Activated CD4-positive, CD25-positive, alpha-beta regulatory T cell treated with anti-CD3 and anti-CD28 coated beads, Interleukin-2, amount 50 U/mL, for 24 hours (primary cell): Measurements from ENCODE around the gene GLRX3.
A peak's percentile ranks its signal among the peaks of the same experiment; 100 is the strongest.
"Not testable (repeated sequence)": the region's sequence is repeated elsewhere in the genome, so short reads cannot be mapped to it uniquely, and the experiment has no call there.

Experiments used
- ATAC-seq, 2 donors: fragments of 150-1000 bp; cut with Tn5 transposase; one replicate each; pipeline ENCODE4 v1.10.0; 2021; ENCODE audit warnings: mild to moderate bottlenecking in 1 of 2, moderate library complexity in 1 of 2

Gene GLRX3

GRCh38 chr10:130136226-130137089 is at the start of gene GLRX3:
Gene GLRX3, plus strand, starts transcription at chr10:130136391. Its CDS starts 30 bp downstream, at chr10:130136421.
- peak; percentile 81 to 83 for ATAC-seq

GRCh38 chr10:130090565-130090964 is 45.6 kb upstream of the GLRX3 start:
- ATAC-seq, result not testable (repeated sequence)

GRCh38 chr10:130099344-130099743 is 36.8 kb upstream of the GLRX3 start:
- ATAC-seq, result no peak

GRCh38 chr10:130105724-130106123 is 30.5 kb upstream of the GLRX3 start:
- ATAC-seq, result no peak

GRCh38 chr10:130108146-130108545 is 28.0 kb upstream of the GLRX3 start:
- ATAC-seq, result not testable (repeated sequence)

- no peak for ATAC-seq
Observed at GRCh38 chr10:130108934-130109604, 27.1 kb upstream of the GLRX3 start.

GRCh38 chr10:130109796-130110245 is 26.4 kb upstream of the GLRX3 start:
- no peak for ATAC-seq

- peak; percentile 82 to 84 for ATAC-seq
Observed at GRCh38 chr10:130110246-130111112, 25.7 kb upstream of the GLRX3 start, which contains the start of gene C10orf143. Gene C10orf143, minus strand, starts transcription at chr10:130110830. Its CDS starts 58 bp downstream, at chr10:130110772.

GRCh38 chr10:130111113-130111851 is 24.9 kb upstream of the GLRX3 start:
- ATAC-seq, result peak; percentile 85 to 88

GRCh38 chr10:130111852-130112180 is 24.4 kb upstream of the GLRX3 start:
- no peak for ATAC-seq

GRCh38 chr10:130112821-130113220 is 23.4 kb upstream of the GLRX3 start:
- ATAC-seq, result no peak

- not testable (repeated sequence) for ATAC-seq
Observed at GRCh38 chr10:130116942-130117341, 19.2 kb upstream of the GLRX3 start.

GRCh38 chr10:130117535-130117934 is 18.7 kb upstream of the GLRX3 start:
- not testable (repeated sequence) for ATAC-seq

- ATAC-seq, result no peak
Observed at GRCh38 chr10:130121486-130122079, 14.6 kb upstream of the GLRX3 start.

GRCh38 chr10:130127364-130128061 is 8.7 kb upstream of the GLRX3 start:
- ATAC-seq, result peak; percentile 86 to 87

GRCh38 chr10:130128062-130128781 is 8.0 kb upstream of the GLRX3 start:
- ATAC-seq, result no peak

GRCh38 chr10:130128922-130129321 is 7.3 kb upstream of the GLRX3 start:
- ATAC-seq, result no peak

GRCh38 chr10:130135676-130136225 is 440 bp upstream of the GLRX3 start:
- no peak for ATAC-seq

- no peak for ATAC-seq
Observed at GRCh38 chr10:130137090-130137448, 878 bp downstream of the GLRX3 start.
